AG09309 (cell line): ENCODE results near the gene GJA10.

ENCODE experiments used
- DNase-seq: peaks from one replicate; pipeline ENCODE4 v3.0.0-alpha.2; 2010; ENCODE audit warnings: low read depth
- H3K4me3 ChIP-seq: 2 replicates; pipeline ENCODE4 v1.5.1; 2011; ENCODE audit warnings: mild to moderate bottlenecking, low read depth, low read length, moderate library complexity; ENCODE audit not compliant: control insufficient read depth
- CTCF ChIP-seq: IDR thresholded peaks from 2 replicates; pipeline ENCODE4 v1.5.1; 2011; ENCODE audit warnings: mild to moderate bottlenecking, low read depth, low read length, inconsistent platforms; ENCODE audit not compliant: insufficient read depth, control insufficient read depth; ENCODE audit errors: missing control alignments

The GJA10 gene

DNA sequence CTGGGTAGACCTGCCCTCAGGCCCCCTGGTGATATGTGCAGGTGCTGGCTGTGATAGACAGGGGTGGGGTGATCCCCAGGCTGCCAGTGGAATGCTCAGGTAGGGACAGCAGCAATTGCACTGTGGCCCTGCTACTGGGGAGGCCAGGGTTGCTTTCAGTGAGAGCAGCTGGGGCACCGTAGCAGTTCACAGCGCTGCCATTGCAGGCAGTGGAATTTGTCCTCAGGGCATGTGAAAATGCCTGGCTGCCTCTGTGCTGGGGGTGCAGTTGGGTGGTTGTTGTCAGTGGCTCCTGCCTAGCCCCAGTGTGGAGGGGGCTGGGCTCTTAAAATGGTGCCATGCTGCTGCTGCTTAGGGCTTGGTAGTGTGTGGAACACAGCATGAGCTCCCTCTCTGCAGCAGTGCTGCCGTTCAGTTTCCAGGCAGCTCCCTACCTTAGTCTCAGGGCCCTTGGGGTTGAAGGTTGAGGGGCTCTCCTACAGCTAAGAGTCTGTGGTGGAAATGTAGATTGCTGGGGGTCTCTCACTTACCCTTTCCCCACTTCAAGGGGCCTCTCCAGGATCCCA is 23.6 kb downstream of the GJA10 start:
- no peak overlapping the region for H3K4me3 ChIP-seq
- TF ChIP-seq CTCF = no peak
- DNase-seq = no peak

DNA sequence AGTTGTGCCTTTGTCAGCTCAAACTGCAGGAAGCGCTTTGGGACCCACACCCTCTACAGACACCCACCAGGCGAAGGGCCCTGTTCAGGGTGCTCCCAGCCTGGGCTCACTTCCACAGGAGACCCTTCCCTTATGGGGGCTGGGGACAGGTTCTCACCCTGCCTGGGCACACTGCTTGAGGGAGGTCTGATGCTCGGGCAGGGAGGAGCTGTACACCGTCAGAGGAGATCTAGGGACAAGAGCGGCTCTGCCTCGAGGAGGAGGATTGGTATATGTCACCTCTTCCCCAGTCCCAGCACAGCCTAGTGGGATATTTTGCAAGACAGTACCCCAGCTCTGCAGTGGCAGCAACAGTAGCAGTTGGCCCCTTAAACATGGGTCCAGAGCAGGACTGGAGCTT is 26.9 kb downstream of the GJA10 start:
- no peak for TF ChIP-seq CTCF
- H3K4me3 ChIP-seq = no peak overlapping the region
- no peak for DNase-seq

GRCh38 chr6:89921691-89922090 is 27.4 kb downstream of the GJA10 start:
- no peak for TF ChIP-seq CTCF
- DNase-seq = no peak
- H3K4me3 ChIP-seq = no peak overlapping the region

- no peak for TF ChIP-seq CTCF
- no peak for DNase-seq
- no peak overlapping the region for H3K4me3 ChIP-seq
These were observed 30.0 kb downstream of the GJA10 start for GRCh38 chr6:89924231-89924630.

DNA sequence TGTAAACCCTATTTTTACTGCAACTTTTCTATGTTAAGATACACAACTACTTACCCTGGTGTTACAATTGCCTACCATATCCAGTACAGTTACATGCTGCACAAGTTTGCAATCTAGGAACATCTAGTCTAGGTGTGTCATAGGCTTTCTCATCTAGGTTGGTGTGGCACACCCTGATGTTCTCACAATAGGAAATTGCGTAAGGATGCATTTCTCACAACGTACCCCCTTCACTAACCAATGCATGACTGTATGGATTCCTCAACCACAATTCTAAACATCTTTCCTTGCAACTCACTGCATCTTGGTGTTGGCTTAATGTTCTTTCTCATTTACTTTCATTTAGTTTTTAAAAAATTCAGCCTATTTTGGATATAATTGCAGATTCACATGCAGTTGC is 31.6 kb downstream of the GJA10 start:
- no peak for DNase-seq
- no peak for TF ChIP-seq CTCF
- H3K4me3 ChIP-seq = no peak overlapping the region

DNA sequence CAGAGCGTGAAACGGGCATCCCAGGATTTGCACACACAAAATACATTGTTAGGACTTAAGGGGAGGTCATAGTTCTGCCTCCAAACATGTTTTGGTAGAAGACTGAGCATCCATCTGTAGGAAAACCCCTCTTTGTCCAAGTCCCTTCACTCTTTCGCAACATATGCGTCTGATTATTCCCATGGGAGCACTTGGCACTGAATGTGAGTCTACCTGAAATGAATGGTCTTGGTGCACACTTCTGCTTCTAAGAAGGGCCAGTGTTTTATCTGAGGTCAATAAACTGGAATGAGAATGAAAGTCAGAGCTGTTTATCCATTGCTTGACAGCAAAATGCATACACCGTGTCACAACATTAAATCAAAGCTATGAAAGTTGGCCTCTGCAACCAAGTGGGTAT is 33.0 kb downstream of the GJA10 start:
- no peak for TF ChIP-seq CTCF
- DNase-seq = no peak
- H3K4me3 ChIP-seq = no peak overlapping the region
